Glomerular endothelial cell (primary cell): ENCODE measurements around the gene CHI3L2. TPM values are rescaled to one million over a fixed set of nuclear protein-coding genes. Genes with fewer than 3 reads are reported as not detected.

Source experiments
- DNase-seq: peaks from one replicate; pipeline ENCODE4 v3.0.0-alpha.2; 2011; ENCODE audit warnings: low read depth, low spot score; ENCODE audit errors: extremely low read depth
- total RNA-seq: library from RNA; depleted of rRNA; stranded (reverse); fragments of >200 nt; gene quantifications from 2 replicates; pipeline ENCODE4 v1.2.3, GENCODE V29; 2015

Gene CHI3L2
- total RNA-seq, 1 donor from 2014 or later = not detected

DNA sequence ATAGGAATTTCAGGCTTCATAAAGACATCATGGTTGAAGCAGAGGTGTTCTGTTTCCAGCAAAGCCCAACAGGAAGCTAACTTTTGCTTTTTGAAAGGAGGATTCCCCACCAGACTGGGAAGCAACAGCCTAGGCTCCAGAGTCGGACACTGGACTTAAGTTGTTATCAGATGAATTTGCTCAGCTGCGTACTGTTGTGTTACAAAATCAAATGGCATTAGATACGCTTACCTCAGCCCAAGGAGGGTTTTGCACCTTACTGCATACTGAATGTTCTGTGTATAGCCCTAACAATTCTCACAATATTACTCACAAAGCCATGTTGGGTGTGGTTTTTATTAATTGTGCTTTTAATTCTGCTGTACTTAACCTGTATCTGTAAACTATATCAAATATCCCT, 62.6 kb downstream of the CHI3L2 start:
- DNase-seq = no peak

DNA sequence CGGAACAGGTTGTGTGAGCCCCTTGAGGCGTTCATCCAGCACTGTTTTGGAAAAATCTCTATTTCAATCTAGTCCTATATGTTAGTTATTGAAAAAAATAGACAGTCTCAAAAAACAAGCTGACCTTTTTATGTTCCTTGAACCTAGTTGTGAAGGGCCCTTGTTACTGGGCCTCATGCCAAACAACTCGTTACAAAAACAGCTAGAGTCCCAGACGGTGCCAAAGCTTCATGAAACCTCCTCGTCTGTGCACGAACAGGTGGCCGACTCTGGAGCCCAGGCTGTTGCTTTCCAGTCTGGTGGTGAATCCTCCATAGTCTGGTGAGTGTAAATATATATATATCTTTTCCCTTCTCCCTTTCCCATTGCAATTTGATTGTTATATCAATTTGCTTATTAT, 63.1 kb downstream of the CHI3L2 start, which contains the start of gene CHIA:
CHIA (plus strand) TSS at position 222 of the 400 bp plus-strand sequence. CDS start 19,617 bp downstream, outside the sequence.
- DNase-seq = no peak

Other genes with a start within 250 kb of the CHI3L2 start
- 42.0 and 53.9 TPM in 2 replicates for gene DRAM2, start 87.6 kb upstream of the CHI3L2 start, total RNA-seq
- 16.2 and 31.3 TPM in 2 replicates for gene CEPT1, start 87.5 kb upstream of the CHI3L2 start, total RNA-seq
- 3.2 and 3.4 TPM in 2 replicates for gene DENND2D, start 27.1 kb upstream of the CHI3L2 start, total RNA-seq
- not detected in 2 replicates for gene CHIA, start 63.1 kb downstream of the CHI3L2 start, total RNA-seq
- gene OVGP1, start 200.0 kb downstream of the CHI3L2 start, total RNA-seq = 0.68 and 1.2 TPM in 2 replicates
- 34.8 and 40.8 TPM in 2 replicates for gene WDR77, start 221.5 kb downstream of the CHI3L2 start, total RNA-seq
- gene ATP5PB, start 221.8 kb downstream of the CHI3L2 start, total RNA-seq = 166 and 223 TPM in 2 replicates
- gene C1orf162, start 246.3 kb downstream of the CHI3L2 start, total RNA-seq = not detected in 2 replicates